ENCODE results near the gene C20orf173. TPM values are rescaled to one million over a fixed set of nuclear protein-coding genes. Genes with fewer than 3 reads are reported as not detected.
A peak's percentile ranks its signal among the peaks of the same experiment; 100 is the strongest.

C20orf173 gene
- total and polyA plus RNA-seq, 12 donors: not detected

GRCh38 chr20:35506872-35507638 is 22.4 kb downstream of the C20orf173 start:
- peaks cover 0 to 12% (median 4%) of the 10 kb centered on the region in 9 donors for H3K4me1 ChIP-seq
- 95% methylated on average over 6 of the region's 6 CpGs for WGBS, 2 donors
- no peak overlapping the region for H3K4me3 ChIP-seq
- H3K36me3 ChIP-seq: peaks cover 0 to 100% (median 52%) of the 10 kb centered on the region in 9 donors
- H3K27me3 ChIP-seq: no peaks in the 10 kb centered on the region
- DNase-seq: no peak
- no peak for TF ChIP-seq CTCF (IDR thresholded peaks at IDR 0.05)
- ATAC-seq: no peak
- intact Hi-C loops (cut with DNase I): no loop called here
- H3K9me3 ChIP-seq: no peaks in the 10 kb centered on the region
- H3K27ac ChIP-seq: no peak overlapping the region

GRCh38 chr20:35506179-35506578 is 23.3 kb downstream of the C20orf173 start:
- DNase-seq (no peak), ATAC-seq (no peak)
- H3K27ac ChIP-seq: no peak overlapping the region
- intact Hi-C loops (cut with DNase I): no loop called here
- peaks cover 0 to 16% (median 4%) of the 10 kb centered on the region in 9 donors for H3K4me1 ChIP-seq
- H3K9me3 ChIP-seq: no peaks in the 10 kb centered on the region
- WGBS, 2 donors: 90% methylated on average over 3 of the region's 3 CpGs
- H3K4me3 ChIP-seq: no peak overlapping the region
- H3K27me3 ChIP-seq: no peaks in the 10 kb centered on the region
- TF ChIP-seq CTCF (IDR thresholded peaks at IDR 0.05): no peak
- peaks cover 0 to 100% (median 45%) of the 10 kb centered on the region in 9 donors for H3K36me3 ChIP-seq

GRCh38 chr20:35504751-35505150 is 24.7 kb downstream of the C20orf173 start:
- intact Hi-C loops (cut with DNase I): no loop called here

More at GRCh38 chr20:35504751-35505150, 24.7 kb downstream of the C20orf173 start:
- Histone ChIP-seq H3K4me3 (no peak overlapping the region), H3K9me3 (no peaks in the 10 kb centered on the region), H3K27ac (no peak overlapping the region), H3K4me1 (peaks cover 0 to 17% (median 4%) of the 10 kb centered on the region in 9 donors), H3K27me3 (no peaks in the 10 kb centered on the region), H3K36me3 (peaks cover 0 to 100% (median 49%) of the 10 kb centered on the region in 9 donors)
- no peak for TF ChIP-seq CTCF (IDR thresholded peaks at IDR 0.05)
- ATAC-seq: peak in 1 of 8 donors; percentile 13
- 90 to 94% methylated on average over 5 of the region's 5 CpGs for WGBS, 2 donors
- no peak for DNase-seq
